ENCODE data around the gene GTF2B. TPM values are rescaled to one million over a fixed set of nuclear protein-coding genes. Genes with fewer than 3 reads are reported as not detected.
A peak's percentile ranks its signal among the peaks of the same experiment; 100 is the strongest.
"Not testable (repeated sequence)": the region's sequence is repeated elsewhere in the genome, so short reads cannot be mapped to it uniquely, and the experiment has no call there.

GTF2B gene
- total RNA-seq, 4 donors from 2014 or later = 6.0 to 30.4 (median 22.1) TPM

DNA sequence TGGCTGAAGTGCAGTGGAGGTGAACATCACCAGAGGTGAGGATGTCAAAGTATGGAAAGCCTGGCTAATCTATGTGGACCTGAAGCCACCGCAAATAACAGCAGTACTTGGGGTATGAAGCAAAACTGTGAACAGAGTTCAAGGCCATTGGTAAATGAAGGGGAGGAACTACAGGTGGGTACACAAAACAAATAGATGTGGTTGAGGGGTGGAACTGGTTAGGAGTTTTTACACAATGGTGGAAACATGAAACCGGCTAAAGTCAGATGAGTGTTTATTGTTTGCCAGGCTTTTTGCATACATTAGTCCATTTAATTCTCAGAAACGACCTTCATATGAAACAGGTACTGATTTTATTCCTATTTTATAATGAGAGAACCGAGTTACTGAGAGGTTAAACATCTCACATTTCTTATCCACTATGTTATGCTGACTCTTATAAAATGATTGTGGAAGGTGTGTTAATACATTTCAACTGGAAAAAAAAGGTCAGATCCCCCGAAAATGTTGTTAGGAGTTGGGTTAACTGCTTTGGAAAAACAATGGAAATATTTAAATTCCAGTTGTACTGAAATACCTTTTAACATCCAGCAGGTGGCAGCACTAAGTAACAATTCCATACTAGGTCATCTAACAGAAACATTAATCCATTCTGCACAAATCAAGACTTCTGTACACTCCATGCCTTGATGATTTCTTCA is 44.3 kb upstream of the GTF2B start:
- Histone ChIP-seq H3K36me3 (peaks cover 0 to 51% (median 14%) of the 10 kb centered on the region in 4 donors), H3K4me1 (no peaks in the 10 kb centered on the region), H3K4me3 (no peak overlapping the region), H3K9me3 (no peaks in the 10 kb centered on the region), H3K27me3 (no peaks in the 10 kb centered on the region), H3K27ac (no peak overlapping the region)
- WGBS, 2 donors (ENCODE audit: low coverage in 1 of 2) = 64 to 65% methylated on average over 5 of the region's 5 CpGs
- intact Hi-C loops (cut with DNase I; ENCODE audit: low total_unique reads) (no loop called here), in situ Hi-C loops (cut with MboI; ENCODE audit: low pct_ligation_motif_present in 1 of 4, low pct_unique_long_range_greater_than_20kb in 1 of 4, low sequenced_read_pairs in 3 of 4) (no loop called here)
- no peak for DNase-seq
- TF ChIP-seq POLR2A (IDR thresholded peaks at IDR 0.05) (no peak), POLR2AphosphoS5 (IDR thresholded peaks at IDR 0.05) (no peak)
- TF ChIP-seq, protein P1, sequence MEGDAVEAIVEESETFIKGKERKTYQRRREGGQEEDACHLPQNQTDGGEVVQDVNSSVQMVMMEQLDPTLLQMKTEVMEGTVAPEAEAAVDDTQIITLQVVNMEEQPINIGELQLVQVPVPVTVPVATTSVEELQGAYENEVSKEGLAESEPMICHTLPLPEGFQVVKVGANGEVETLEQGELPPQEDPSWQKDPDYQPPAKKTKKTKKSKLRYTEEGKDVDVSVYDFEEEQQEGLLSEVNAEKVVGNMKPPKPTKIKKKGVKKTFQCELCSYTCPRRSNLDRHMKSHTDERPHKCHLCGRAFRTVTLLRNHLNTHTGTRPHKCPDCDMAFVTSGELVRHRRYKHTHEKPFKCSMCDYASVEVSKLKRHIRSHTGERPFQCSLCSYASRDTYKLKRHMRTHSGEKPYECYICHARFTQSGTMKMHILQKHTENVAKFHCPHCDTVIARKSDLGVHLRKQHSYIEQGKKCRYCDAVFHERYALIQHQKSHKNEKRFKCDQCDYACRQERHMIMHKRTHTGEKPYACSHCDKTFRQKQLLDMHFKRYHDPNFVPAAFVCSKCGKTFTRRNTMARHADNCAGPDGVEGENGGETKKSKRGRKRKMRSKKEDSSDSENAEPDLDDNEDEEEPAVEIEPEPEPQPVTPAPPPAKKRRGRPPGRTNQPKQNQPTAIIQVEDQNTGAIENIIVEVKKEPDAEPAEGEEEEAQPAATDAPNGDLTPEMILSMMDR (IDR thresholded peaks at IDR 0.05) = peak; percentile 52 to 74 (median 68)

DNA sequence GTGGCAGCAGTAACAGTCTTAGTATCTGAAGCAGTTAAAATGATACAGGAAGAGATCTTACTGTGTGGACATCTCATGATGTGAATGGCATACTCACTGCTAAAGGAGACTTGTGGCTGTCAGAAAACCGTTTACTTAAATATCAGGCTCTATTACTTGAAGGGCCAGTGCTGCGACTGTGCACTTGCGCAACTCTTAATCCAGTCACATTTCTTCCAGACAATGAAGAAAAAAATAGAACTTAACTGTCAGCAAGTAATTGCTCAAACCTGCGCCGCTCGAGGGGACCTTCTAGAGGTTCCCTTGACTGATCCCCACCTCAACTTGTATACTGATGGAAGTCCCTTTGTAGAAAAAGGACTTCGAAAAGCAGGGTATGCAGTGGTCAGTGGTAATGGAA is 38.8 kb upstream of the GTF2B start:
- H3K36me3 ChIP-seq = peaks cover 0 to 40% (median 6%) of the 10 kb centered on the region in 4 donors
- H3K4me3 ChIP-seq; H3K27me3 ChIP-seq; DNase-seq; in situ Hi-C loops (cut with MboI; ENCODE audit: low pct_ligation_motif_present in 1 of 4, low pct_unique_long_range_greater_than_20kb in 1 of 4, low sequenced_read_pairs in 3 of 4); intact Hi-C loops (cut with DNase I; ENCODE audit: low total_unique reads); H3K4me1 ChIP-seq; H3K9me3 ChIP-seq; H3K27ac ChIP-seq: not testable (repeated sequence)
- WGBS, 2 donors (ENCODE audit: low coverage in 1 of 2) = 86 to 94% methylated on average over 4 to 7 of the region's 7 CpGs

DNA sequence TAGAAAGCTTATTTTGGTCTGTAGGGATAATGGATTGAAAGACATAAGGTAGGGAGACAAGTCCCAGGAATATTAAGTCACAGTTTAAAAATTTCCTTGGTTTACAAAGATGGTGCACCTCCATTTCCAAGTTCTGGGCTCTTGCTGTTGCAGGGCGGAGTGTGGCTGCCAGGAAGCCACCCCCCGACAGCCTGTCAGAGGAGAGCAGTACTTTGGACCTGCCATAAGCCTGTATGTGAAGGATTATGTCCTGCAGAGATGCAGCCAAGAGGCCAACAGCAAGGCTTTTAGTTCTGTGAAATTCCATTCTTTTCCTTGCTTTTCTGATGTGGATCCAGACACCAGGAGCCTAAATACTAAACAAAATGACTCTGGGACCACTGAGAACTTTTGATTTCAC is 31.9 kb upstream of the GTF2B start:
- in situ Hi-C loops (cut with MboI; ENCODE audit: low pct_ligation_motif_present in 1 of 4, low pct_unique_long_range_greater_than_20kb in 1 of 4, low sequenced_read_pairs in 3 of 4) = no loop called here
- intact Hi-C loops (cut with DNase I; ENCODE audit: low total_unique reads) = no loop called here
- no peaks in the 10 kb centered on the region for H3K4me1 ChIP-seq
- WGBS, 2 donors (ENCODE audit: low coverage in 1 of 2) = 100% methylated on average over 2 of the region's 2 CpGs
- no peak for DNase-seq
- H3K9me3 ChIP-seq = peaks cover 0 to under 1% of the 10 kb centered on the region in 2 donors
- TF ChIP-seq EP300 (IDR thresholded peaks at IDR 0.05; ENCODE audit: low read depth) = no peak
- TF ChIP-seq, protein P1 (IDR thresholded peaks at IDR 0.05) = no peak
- TF ChIP-seq POLR2A (IDR thresholded peaks at IDR 0.05) = no peak
- TF ChIP-seq POLR2AphosphoS5 (IDR thresholded peaks at IDR 0.05) = no peak
- H3K27ac ChIP-seq = no peak overlapping the region
- no peaks in the 10 kb centered on the region for H3K27me3 ChIP-seq
- peaks cover 0 to 21% (median 0%) of the 10 kb centered on the region in 4 donors for H3K36me3 ChIP-seq
- no peak overlapping the region for H3K4me3 ChIP-seq

GRCh38 chr1:88922214-88922613 is 30.8 kb upstream of the GTF2B start:
- Histone ChIP-seq H3K27ac (no peak overlapping the region), H3K9me3 (peaks cover 9 to 11% of the 10 kb centered on the region in 2 donors), H3K36me3 (peaks cover 0 to 21% (median 0%) of the 10 kb centered on the region in 4 donors), H3K4me1 (no peaks in the 10 kb centered on the region), H3K27me3 (no peaks in the 10 kb centered on the region), H3K4me3 (no peak overlapping the region)
- intact Hi-C loops (cut with DNase I; ENCODE audit: low total_unique reads) = no loop called here
- in situ Hi-C loops (cut with MboI; ENCODE audit: low pct_ligation_motif_present in 1 of 4, low pct_unique_long_range_greater_than_20kb in 1 of 4, low sequenced_read_pairs in 3 of 4) = no loop called here
- TF ChIP-seq, protein P1 (IDR thresholded peaks at IDR 0.05) = no peak
- TF ChIP-seq EP300 (IDR thresholded peaks at IDR 0.05; ENCODE audit: low read depth) (no peak), POLR2AphosphoS5 (IDR thresholded peaks at IDR 0.05) (no peak)
- DNase-seq = no peak
- WGBS, 2 donors (ENCODE audit: low coverage in 1 of 2) = 82% methylated on average over 3 of the region's 3 CpGs; no CpG with 5 or more reads in 1 of the 2 donors

DNA sequence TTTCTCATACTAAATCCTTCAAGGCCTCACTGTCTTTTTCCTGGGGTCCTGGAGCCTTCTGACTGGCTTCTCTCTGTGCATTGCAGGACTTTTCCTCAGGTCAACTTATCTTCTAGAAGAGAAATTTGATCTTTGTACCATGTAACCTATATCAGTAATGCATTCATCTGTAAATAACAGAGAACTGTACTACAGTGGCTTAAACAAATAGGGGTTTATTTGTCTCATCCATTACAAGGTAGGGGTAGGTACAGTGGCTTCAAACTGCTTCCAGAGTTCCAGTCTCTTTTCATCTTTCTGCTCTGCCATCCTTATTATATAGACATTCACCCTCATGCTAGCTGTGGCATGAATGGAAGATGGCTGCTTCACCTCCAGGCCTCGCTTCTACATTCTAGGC is 29.5 kb upstream of the GTF2B start:
- Histone ChIP-seq H3K36me3 (peaks cover 0 to 18% (median 0%) of the 10 kb centered on the region in 4 donors), H3K27me3 (no peaks in the 10 kb centered on the region), H3K9me3 (peaks cover 16 to 18% of the 10 kb centered on the region in 2 donors), H3K4me1 (no peaks in the 10 kb centered on the region), H3K27ac (no peak overlapping the region), H3K4me3 (no peak overlapping the region)
- intact Hi-C loops (cut with DNase I; ENCODE audit: low total_unique reads) (no loop called here), in situ Hi-C loops (cut with MboI; ENCODE audit: low pct_ligation_motif_present in 1 of 4, low pct_unique_long_range_greater_than_20kb in 1 of 4, low sequenced_read_pairs in 3 of 4) (no loop called here)
- DNase-seq = no peak
- 97 to 100% methylated on average over 1 of the region's 1 CpG for WGBS, 2 donors (ENCODE audit: low coverage in 1 of 2)
- TF ChIP-seq POLR2A (IDR thresholded peaks at IDR 0.05) (no peak), POLR2AphosphoS5 (IDR thresholded peaks at IDR 0.05) (no peak), EP300 (IDR thresholded peaks at IDR 0.05; ENCODE audit: low read depth) (no peak)
- TF ChIP-seq, protein P1 (IDR thresholded peaks at IDR 0.05) = no peak

Measured in transverse colon (tissue), 4 donors.